GM21381 (cell line): Measurements from ENCODE around the gene ME1.
"Not testable (repeated sequence)": the region's sequence is repeated elsewhere in the genome, so short reads cannot be mapped to it uniquely, and the experiment has no call there.

Experiments
- ATAC-seq: cut with Tn5 transposase; IDR thresholded peaks from one replicate; pipeline ENCODE4 v1.9.1; 2021; ENCODE audit warnings: mild to moderate bottlenecking, moderate library complexity; ENCODE audit not compliant: unreplicated experiment

Gene ME1

DNA sequence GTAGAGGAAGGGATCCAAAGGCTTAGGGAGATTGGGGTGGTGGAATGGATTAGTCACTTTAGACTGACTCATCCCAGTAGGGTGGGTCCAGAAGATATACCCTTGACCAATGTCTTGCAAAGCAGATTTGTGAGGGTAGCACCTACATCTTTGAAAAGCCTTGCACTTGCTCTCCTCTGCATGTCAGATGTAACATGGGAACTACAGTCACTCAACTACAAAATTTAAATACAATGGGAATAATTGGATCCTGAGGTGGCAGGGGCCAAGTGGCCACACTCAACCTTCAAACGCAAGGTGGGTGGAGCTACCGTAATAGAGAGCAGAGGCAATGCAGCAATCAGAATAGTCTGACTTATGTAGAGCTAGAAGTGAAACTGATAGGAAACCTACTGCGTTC lies 71.2 kb downstream of the ME1 start:
- ATAC-seq: no peak

GRCh38 chr6:83354747-83355146 lies 76.1 kb downstream of the ME1 start:
- no peak for ATAC-seq

- no peak for ATAC-seq
Observed at GRCh38 chr6:83352424-83353061, 78.3 kb downstream of the ME1 start.

GRCh38 chr6:83343121-83343520 lies 87.7 kb downstream of the ME1 start:
- ATAC-seq: no peak

- no peak for ATAC-seq
Observed at GRCh38 chr6:83341765-83342164, 89.1 kb downstream of the ME1 start.

GRCh38 chr6:83333916-83334315 lies 96.9 kb downstream of the ME1 start:
- not testable (repeated sequence) for ATAC-seq

- ATAC-seq: no peak
Observed at GRCh38 chr6:83333500-83333899, 97.4 kb downstream of the ME1 start.

DNA sequence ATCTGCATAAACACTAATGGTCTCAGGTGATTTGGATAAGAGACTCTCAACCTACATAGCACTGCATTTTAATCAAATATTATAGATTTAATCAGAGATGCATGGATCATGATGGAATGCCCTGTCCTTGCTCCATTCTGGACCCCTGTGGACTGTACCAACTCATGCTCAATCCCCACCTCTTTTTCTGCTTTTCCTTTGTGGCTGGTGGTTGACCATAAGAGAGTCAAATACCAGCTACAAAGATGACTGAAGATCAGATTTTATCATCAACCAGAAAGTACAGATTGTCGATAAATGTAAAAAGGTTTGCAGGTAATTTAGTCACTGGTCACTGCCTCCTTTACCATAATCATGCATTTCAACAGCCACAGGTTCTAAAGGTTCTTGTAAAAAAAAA lies 116.2 kb downstream of the ME1 start:
- no peak for ATAC-seq

GRCh38 chr6:83313882-83314281 lies 117.0 kb downstream of the ME1 start:
- no peak for ATAC-seq

GRCh38 chr6:83311231-83311630 lies 119.6 kb downstream of the ME1 start:
- ATAC-seq: no peak

DNA sequence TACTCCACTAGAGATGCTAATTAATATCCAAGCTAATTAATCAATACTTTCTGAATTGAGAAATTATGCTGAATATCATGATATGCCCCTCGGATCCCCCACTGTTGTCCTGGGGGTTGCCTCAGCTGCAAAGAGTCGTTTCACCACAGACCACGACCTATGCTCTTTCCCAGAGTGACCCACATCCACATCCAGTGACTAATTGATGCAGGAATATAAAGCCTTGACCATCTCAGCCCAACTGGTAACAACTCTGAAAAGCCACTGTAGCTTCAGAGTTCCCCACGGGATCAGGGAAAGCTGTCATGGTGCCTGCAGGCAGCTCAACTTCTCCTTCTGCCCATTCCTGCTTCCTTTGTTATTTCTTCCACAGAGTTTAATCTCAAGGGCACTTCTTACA lies 120.8 kb downstream of the ME1 start:
- no peak for ATAC-seq

DNA sequence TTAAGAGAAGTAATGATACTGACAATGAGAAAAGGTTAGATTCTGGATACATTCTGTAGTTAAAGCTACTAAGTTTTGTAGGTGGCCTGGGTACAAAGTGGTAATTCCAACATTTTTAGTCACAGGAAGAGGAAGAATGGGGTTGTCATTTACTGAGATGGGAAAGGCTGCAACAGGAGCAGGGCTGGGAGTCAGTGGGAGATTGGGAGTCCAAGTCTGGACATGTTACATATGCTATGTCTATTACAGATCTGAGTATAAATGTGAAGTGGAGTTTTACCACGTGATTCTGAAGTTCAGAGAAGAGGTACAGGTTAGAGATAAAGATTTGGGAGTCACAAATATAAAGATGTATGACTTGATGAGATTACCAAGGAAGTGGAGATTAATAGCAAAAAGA lies 121.5 kb downstream of the ME1 start:
- no peak for ATAC-seq

GRCh38 chr6:83308833-83309232 lies 122.0 kb downstream of the ME1 start:
- no peak for ATAC-seq

DNA sequence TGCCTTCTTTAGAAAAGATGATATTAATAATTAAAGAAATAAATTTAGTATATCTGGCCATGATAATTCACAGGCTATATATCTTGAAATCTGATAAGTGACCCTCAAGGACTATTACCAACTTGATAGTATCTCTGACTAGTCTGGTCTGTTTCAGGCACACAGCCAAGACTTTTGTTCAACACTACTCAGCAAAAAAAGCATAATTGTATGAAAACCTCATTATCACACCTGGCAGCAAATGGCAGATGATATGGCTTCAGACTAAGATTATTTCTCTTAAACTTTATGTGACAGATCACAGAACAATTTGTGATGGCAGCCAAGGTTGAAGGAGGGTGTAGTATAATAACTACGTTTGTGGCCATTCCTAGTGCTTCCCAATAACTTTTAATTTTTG lies 123.0 kb downstream of the ME1 start:
- no peak for ATAC-seq

DNA sequence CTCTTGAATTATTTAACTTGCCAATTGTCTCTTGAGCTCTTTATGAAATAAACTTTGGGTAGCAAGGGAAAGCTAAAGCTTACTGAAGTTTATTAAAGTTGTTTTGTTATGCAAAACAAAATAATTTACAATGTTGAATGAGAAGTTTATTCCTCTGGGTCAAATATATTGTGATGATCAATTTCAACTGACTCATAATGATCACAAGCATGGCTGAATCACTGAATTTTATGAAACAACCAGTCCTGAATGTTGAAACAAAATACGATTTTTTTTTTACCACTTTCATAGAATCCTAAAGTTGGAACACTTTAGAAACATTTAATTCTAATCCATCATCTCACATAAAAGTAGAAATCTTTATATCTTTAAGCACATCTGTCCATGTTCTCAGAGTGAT lies 127.4 kb downstream of the ME1 start:
- ATAC-seq: no peak

DNA sequence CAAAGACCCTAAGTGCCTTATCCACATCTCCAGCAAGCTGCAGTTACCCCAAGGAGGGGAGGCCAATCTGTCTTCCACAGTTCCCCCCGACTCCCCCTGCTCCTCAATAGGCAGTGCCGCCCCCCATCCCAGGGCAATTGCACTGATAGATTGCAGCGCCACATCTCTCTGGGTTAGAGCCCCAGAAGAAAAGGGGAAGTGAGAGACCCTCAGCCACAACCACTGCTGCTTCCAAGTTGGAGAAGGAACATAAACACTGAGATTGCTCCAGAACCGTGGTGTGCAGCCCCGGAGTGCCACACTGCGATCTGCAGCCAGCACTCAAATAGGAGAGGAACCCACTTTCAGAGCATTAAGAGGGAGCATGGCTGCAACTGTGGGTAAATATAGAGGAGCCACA lies 136.2 kb downstream of the ME1 start:
- ATAC-seq: no peak

- ATAC-seq: peak; percentile 93
Observed at GRCh38 chr6:83292900-83293843, 137.7 kb downstream of the ME1 start.

- not testable (repeated sequence) for ATAC-seq
Observed at GRCh38 chr6:83287298-83287697, 143.6 kb downstream of the ME1 start.

DNA sequence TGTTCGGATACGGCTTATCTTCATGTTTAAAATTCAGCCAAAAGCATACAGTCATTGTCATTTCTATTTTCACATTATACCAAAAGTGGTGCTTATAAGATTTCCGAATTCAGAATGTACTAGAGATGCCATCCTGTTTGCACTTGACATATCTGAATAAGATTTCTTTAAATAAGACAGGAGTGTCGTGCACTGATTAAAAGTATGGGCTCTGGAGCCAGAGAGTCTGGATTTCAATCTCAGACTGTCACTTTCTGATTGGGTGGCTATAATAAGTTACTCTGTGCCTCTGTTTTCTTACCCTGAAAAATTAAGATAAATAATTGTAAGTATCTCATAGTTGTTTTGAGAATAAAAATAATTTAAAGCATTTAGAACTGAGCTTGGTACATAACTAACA lies 144.9 kb downstream of the ME1 start:
- ATAC-seq: no peak

- no peak for ATAC-seq
Observed at GRCh38 chr6:83273596-83273995, 157.3 kb downstream of the ME1 start.

DNA sequence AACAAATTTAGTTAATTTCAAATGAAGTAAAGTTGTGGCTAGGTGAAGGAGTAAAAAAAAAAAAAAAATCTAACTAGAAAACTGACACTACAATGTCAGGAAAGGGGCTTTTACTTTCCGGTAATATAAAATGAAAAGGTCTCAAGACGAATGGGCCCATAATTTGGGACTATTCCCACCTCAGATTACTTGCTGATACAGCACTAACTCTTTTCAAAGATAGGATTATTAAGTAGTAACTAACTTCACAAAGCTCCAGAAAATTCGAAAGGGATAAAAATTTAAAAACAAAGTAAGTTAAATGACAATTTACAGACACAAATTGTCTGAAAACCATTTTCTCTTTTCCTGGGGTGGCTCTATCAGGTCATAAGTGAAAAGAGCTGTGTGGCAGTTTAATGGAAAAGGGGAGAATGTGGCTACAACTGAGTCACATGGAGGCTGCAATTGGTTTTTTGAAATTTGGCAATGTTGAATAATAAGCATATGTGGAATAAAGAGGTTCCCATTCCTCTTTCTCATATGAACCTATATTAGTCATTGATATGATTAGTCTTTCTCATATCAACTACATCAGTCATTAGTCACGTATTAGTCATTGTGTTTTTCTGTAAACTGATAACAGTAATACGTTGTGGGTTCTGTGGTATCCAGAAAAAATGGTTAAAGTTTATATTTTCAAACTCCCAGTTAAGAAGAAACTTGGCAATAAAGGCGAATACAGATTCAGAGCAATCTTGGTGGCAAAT lies 159.7 kb downstream of the ME1 start:
- ATAC-seq: no peak

DNA sequence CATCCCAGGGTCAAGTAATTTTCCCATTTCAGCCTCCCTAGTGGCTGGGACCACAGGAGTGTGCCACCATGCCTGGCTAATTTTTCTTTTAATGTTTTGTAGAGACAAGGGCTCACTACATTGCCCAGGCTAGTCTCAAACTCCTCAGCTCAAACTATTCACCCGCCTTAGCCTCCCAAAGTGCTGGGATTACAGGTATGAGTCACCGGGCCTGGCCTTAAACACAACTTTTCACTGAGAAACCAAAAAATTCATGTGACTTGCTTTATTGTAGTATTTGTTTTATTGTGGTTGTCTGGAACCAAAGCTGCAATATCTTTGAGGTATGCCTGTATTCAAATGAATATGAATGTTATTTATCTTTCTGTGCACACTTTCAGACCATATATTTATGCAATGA lies 165.5 kb downstream of the ME1 start:
- ATAC-seq: no peak
